ENCODE results near the gene SNTB2. TPM values are rescaled to one million over a fixed set of nuclear protein-coding genes. Genes with fewer than 3 reads are reported as not detected.

Gene SNTB2
- total RNA-seq, 1 experiment from 2014 or later: 4.8 TPM

DNA sequence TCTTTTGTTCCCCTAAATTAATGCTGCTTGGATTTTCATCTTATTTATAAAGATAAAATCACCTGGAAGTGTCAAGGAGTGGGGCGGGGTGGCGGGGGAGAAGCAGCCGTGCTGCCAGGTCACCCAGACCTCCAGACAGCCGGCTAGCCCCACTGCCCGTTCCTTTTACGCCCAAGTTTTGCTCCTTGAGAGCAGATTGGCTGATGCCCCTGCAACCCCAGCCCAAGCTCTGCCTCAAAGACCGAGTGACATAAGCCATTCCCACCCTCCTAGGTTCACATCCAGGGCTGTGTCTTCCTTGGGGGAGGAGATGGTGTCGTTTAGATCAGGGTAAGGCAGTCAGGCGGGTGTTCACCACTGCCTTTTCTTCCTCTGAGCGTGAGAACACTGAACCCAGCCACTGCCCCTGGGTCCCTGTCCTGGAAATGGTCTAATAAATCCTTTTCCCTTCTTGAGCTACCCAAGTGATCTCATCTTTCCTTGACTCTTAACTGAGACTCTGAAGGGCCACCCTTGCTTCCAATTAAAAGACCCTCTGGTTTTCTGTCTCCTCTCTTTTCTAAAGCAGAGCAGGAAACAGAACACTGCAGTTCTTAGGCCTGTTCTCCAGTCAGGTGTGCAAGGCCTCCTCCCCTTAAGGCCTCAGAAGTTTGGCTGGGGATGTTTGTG lies 137.8 kb downstream of the SNTB2 start:
- no peak for DNase-seq (ENCODE audit: low read depth)
- in situ Hi-C loops (cut with HindIII; ENCODE audit: low pct_unique_long_range_greater_than_20kb, low sequenced_read_pairs): no loop called here

GRCh38 chr16:69325784-69326171 lies 138.8 kb downstream of the SNTB2 start:
- in situ Hi-C loops (cut with HindIII; ENCODE audit: low pct_unique_long_range_greater_than_20kb, low sequenced_read_pairs): no loop called here

GRCh38 chr16:69326172-69326873 lies 139.4 kb downstream of the SNTB2 start:
- in situ Hi-C loops (cut with HindIII; ENCODE audit: low pct_unique_long_range_greater_than_20kb, low sequenced_read_pairs): no loop called here

More at GRCh38 chr16:69325784-69326171, 138.8 kb downstream of the SNTB2 start:
- no peak for DNase-seq (ENCODE audit: low read depth)

GRCh38 chr16:69327585-69328310 lies 140.8 kb downstream of the SNTB2 start:
- no peak for DNase-seq (ENCODE audit: low read depth)
- in situ Hi-C loops (cut with HindIII; ENCODE audit: low pct_unique_long_range_greater_than_20kb, low sequenced_read_pairs): no loop called here

More at GRCh38 chr16:69326172-69326873, 139.4 kb downstream of the SNTB2 start:
- DNase-seq (ENCODE audit: low read depth): peak; percentile 80

DNA sequence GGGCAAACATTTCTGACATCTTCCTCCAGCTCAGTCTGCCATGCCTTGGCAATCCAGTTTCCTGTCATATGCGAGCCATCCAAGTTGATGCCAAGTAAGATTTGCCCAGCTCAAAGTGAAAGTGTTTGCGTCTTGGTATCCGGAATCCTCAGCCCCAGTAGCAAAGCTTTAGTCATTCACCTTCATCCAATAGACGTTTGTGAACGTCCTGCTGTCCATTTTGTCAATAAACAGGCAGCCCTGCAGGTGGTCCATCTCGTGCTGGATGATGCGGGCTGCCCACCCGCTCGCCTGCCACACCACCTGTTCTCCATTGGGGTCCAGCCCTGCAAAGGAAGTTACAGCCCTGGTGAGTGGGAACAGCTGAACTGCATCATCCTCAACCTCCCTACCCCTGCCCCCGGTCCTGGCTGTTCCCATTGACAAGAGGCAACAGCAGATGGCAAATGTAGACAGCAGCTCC lies 141.9 kb downstream of the SNTB2 start:
- in situ Hi-C loops (cut with HindIII; ENCODE audit: low pct_unique_long_range_greater_than_20kb, low sequenced_read_pairs): no loop called here
- DNase-seq (ENCODE audit: low read depth): peak; percentile 58

- DNase-seq (ENCODE audit: low read depth): no peak
- in situ Hi-C loops (cut with HindIII; ENCODE audit: low pct_unique_long_range_greater_than_20kb, low sequenced_read_pairs): no loop called here
Measured at GRCh38 chr16:69329369-69330285, 142.7 kb downstream of the SNTB2 start.

GRCh38 chr16:69330286-69331109 lies 143.5 kb downstream of the SNTB2 start, which contains the start of gene PDF:
TSS of gene PDF (minus strand) at chr16:69330588. CDS start at chr16:69330570, 18 bp downstream.
- in situ Hi-C loops (cut with HindIII; ENCODE audit: low pct_unique_long_range_greater_than_20kb, low sequenced_read_pairs): no loop called here
- peak; percentile 94 for DNase-seq (ENCODE audit: low read depth)

DNA sequence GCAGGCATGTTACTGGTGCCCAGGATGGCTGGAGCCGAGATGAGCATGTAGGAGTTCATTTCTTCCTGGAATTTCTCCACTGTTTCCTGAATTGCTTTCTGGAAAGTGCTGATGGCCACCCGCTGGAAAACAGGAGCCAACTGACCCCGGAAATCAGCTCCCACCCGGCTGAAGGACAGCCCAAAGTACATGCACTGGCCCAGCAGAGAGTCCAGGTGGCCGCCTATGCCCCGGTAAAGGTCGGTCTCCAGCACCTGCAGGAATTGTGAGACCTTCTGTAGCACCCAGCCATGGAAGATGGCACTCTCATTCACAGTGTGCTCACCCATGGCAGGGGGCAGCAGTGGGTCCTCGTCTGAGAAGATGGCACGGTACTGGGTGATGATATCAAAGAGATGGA lies 147.7 kb downstream of the SNTB2 start:
- in situ Hi-C loops (cut with HindIII; ENCODE audit: low pct_unique_long_range_greater_than_20kb, low sequenced_read_pairs): no loop called here
- no peak for DNase-seq (ENCODE audit: low read depth)

- in situ Hi-C loops (cut with HindIII; ENCODE audit: low pct_unique_long_range_greater_than_20kb, low sequenced_read_pairs): no loop called here
- no peak for DNase-seq (ENCODE audit: low read depth)
Measured at GRCh38 chr16:69338557-69339288, 151.8 kb downstream of the SNTB2 start.

DNA sequence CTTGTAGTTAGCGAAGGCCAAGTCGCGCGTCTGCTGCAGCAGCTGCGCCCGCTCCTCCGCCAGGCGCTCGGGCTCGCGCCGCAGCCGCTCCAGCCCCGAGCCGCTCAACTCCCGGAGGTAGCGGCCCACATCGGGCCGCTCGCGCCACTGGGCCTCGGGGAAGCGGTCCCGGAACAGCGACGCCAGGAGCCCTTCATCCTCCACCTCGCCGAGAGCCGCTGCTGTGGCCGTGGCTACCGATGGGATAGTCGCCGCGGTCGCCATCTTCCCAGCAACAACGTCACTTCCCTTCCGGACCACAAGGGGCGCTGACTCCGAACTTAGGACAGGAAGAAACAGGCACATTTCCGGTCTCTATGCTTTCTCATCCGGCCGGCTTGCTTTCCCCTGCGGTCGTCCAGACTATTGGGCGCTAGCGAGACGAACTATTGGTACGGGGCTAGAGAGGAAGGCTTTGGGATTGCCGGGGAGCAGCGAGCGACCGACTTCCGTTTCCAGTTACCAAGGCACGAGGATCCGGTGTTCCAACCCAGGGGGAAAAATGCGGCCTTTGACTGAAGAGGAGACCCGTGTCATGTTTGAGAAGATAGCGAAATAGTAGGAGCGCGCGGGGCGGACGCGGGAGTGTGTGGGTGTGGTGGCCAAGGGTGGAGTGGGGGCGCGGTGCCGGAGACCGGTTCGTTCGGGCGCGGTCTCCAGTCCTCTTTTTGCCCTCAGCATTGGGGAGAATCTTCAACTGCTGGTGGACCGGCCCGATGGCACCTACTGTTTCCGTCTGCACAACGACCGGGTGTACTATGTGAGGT lies 152.5 kb downstream of the SNTB2 start, which contains the start of the genes COG8 and NIP7:
TSS of gene COG8 (minus strand) at position 276 of the 806 bp plus-strand sequence. CDS start at position 264, 12 bp downstream.
TSS of gene NIP7 (plus strand) at position 484 of the 806 bp plus-strand sequence. CDS start at position 542, 58 bp downstream.
- DNase-seq (ENCODE audit: low read depth): peak; percentile 96
- in situ Hi-C loops (cut with HindIII; ENCODE audit: low pct_unique_long_range_greater_than_20kb, low sequenced_read_pairs): no loop called here

- DNase-seq (ENCODE audit: low read depth): no peak
- in situ Hi-C loops (cut with HindIII; ENCODE audit: low pct_unique_long_range_greater_than_20kb, low sequenced_read_pairs): no loop called here
Measured at GRCh38 chr16:69340095-69340644, 153.2 kb downstream of the SNTB2 start.

DNA sequence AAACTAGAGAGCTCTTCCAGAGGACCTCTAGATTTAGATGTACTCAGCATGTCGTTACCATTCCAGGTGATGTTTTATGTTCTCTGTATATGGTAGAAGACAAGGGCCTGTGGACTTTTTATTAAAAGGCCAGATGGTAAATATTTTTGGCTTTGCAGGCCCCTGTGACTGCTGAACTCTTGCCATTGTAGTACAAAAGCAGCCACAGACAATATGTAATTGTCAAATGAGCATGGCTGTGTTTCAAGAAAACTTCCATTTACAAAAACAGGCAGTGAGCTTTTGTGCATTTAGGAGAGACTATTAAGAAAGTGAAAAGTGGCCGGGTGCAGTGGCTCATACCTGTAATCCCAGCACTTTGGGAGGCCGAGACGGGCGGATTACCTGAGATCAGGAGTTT lies 157.2 kb downstream of the SNTB2 start:
- no peak for DNase-seq (ENCODE audit: low read depth)
- in situ Hi-C loops (cut with HindIII; ENCODE audit: low pct_unique_long_range_greater_than_20kb, low sequenced_read_pairs): no loop called here

DNA sequence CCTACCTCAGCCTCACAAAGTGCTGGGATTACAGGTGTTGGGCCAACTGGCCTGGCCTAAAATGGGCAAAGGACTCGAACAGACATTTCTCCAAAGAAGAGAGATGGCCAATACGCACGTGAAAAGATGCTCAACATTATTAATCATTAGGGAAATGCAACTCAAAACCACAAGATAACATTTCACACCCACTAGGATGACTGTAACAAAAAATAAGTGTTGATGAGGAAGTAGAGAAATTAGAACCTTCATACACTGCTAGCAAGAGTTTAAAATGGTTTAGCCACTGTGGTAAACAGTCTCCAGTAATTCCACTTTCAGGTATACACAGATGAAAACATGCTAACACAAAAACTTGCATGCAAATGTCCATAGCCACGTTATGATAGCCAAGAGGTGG lies 159.0 kb downstream of the SNTB2 start:
- no peak for DNase-seq (ENCODE audit: low read depth)
- in situ Hi-C loops (cut with HindIII; ENCODE audit: low pct_unique_long_range_greater_than_20kb, low sequenced_read_pairs): no loop called here

GRCh38 chr16:69346683-69347082 lies 159.7 kb downstream of the SNTB2 start:
- in situ Hi-C loops (cut with HindIII; ENCODE audit: low pct_unique_long_range_greater_than_20kb, low sequenced_read_pairs): no loop called here
- DNase-seq (ENCODE audit: low read depth): no peak

DNA sequence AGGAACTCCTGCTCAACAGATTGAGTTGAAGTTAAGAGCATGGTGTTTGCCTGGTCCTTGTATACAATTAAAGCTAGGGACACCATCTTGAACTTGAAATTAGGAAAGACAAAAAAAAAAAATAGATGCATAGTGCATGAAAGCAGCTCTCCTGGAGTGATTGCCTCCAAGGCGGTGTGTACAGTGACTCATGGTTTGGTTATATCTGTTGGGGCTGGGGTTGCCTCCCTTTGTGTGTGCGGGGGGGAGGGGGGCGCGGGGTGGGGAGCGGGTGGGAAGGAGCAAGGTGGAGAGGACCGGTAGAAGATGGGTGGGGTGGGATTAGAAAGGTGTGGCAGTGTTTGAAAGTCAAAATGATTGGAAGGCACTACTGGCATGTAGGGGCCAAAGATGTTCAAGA lies 161.3 kb downstream of the SNTB2 start:
- in situ Hi-C loops (cut with HindIII; ENCODE audit: low pct_unique_long_range_greater_than_20kb, low sequenced_read_pairs): no loop called here
- no peak for DNase-seq (ENCODE audit: low read depth)
